ENCODE data around the gene NDC1. TPM values are rescaled to one million over a fixed set of nuclear protein-coding genes. Genes with fewer than 3 reads are reported as not detected.

NDC1 gene
- total and polyA plus RNA-seq, 2 donors (not counting 3 experiments of a cell fraction or from before 2014, with no cell fraction given) = 23.2 to 29.2 TPM

- DNase-seq (ENCODE audit: low read depth, low spot score) (no peak), FAIRE-seq (no peak)
- intact Hi-C loops (cut with micrococcal nuclease) (no loop called here), dilution Hi-C loops (cut with MboI; ENCODE audit: extremely low pct_ligation_motif_present, low sequenced_read_pairs) (no loop called here)
- BruUV-seq (replicated peaks) = no TSS peak
- Histone ChIP-seq H2AFZ (ENCODE audit: low read depth, low read length) (no peak overlapping the region), H3K4me2 (ENCODE audit: insufficient read depth, low read length) (no peak overlapping the region), H3K4me1 (ENCODE audit: control insufficient read depth, extremely low read depth, insufficient read depth, low read length) (no peaks in the 10 kb centered on the region), H3K27ac (ENCODE audit: insufficient read depth, low read depth, low read length) (no peak overlapping the region), H3K9ac (replicated peaks; ENCODE audit: extremely low read depth, insufficient read depth, low read length) (no peak overlapping the region), H4K20me1 (replicated peaks; ENCODE audit: control insufficient read depth, extremely low read depth, insufficient read depth, low read length) (no peaks in the 10 kb centered on the region), H3K36me3 (ENCODE audit: control insufficient read depth in 2 of 2, extremely low read depth in 1 of 2, insufficient read depth in 2 of 2, low read length in 2 of 2) (peaks cover 0 to 14% of the 10 kb centered on the region in 2 experiments), H3K4me3 (replicated peaks in 1 of 3; ENCODE audit: insufficient read depth in 1 of 3, low read depth in 1 of 3, low read length in 3 of 3) (no peak overlapping the region), H3K9me1 (replicated peaks; ENCODE audit: control insufficient read depth, extremely low read depth, insufficient read depth, low read length) (no peaks in the 10 kb centered on the region), H3K9me3 (replicated peaks; ENCODE audit: control insufficient read depth, insufficient read depth, low read length) (no peaks in the 10 kb centered on the region), H3K79me2 (ENCODE audit: control insufficient read depth, insufficient read depth, low read length) (no peaks in the 10 kb centered on the region), H3K27me3 (ENCODE audit: control insufficient read depth in 2 of 2, insufficient read depth in 2 of 2, low read length in 2 of 2) (no peaks in the 10 kb centered on the region)
- POLR2A ChIA-PET = no interaction called here
- CTCF ChIA-PET = no interaction called here
- TF ChIP-seq GATA2 (IDR thresholded peaks at IDR 0.05; ENCODE audit: insufficient read depth, insufficient read length, low read depth, low read length) (no peak), FOS (IDR thresholded peaks at IDR 0.05; ENCODE audit: borderline replicate concordance, insufficient read depth, low read length) (no peak), EZH2 (IDR thresholded peaks at IDR 0.05; ENCODE audit: borderline replicate concordance, low read depth, low read length, severe bottlenecking) (no peak), MYC (IDR thresholded peaks at IDR 0.05; ENCODE audit: low read depth, low read length) (no peak), POLR2AphosphoS5 (IDR thresholded peaks at IDR 0.05; ENCODE audit: insufficient read depth, low read depth, low read length) (no peak), POLR2A (IDR thresholded peaks at IDR 0.05; ENCODE audit: low read depth, low read length) (no peak), MAX (IDR thresholded peaks at IDR 0.05; ENCODE audit: insufficient read depth, insufficient read length) (no peak), JUN (IDR thresholded peaks at IDR 0.05; ENCODE audit: borderline replicate concordance, insufficient read depth, insufficient read length, low read depth) (no peak)
- TF ChIP-seq, protein P1, sequence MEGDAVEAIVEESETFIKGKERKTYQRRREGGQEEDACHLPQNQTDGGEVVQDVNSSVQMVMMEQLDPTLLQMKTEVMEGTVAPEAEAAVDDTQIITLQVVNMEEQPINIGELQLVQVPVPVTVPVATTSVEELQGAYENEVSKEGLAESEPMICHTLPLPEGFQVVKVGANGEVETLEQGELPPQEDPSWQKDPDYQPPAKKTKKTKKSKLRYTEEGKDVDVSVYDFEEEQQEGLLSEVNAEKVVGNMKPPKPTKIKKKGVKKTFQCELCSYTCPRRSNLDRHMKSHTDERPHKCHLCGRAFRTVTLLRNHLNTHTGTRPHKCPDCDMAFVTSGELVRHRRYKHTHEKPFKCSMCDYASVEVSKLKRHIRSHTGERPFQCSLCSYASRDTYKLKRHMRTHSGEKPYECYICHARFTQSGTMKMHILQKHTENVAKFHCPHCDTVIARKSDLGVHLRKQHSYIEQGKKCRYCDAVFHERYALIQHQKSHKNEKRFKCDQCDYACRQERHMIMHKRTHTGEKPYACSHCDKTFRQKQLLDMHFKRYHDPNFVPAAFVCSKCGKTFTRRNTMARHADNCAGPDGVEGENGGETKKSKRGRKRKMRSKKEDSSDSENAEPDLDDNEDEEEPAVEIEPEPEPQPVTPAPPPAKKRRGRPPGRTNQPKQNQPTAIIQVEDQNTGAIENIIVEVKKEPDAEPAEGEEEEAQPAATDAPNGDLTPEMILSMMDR (IDR thresholded peaks at IDR 0.05; ENCODE audit: extremely low read depth in 1 of 2, insufficient read depth in 1 of 2, low read depth in 1 of 2, low read length in 2 of 2) = no peak
Measured at GRCh38 chr1:53804181-53804580, 33.9 kb downstream of the NDC1 start.

Measured in endothelial cell of umbilical vein (primary cell).